DMS79 treated with DMSO at 0.1 percent for 48 hours (cell line): ENCODE data around the gene ACTR1A.
"Not testable (repeated sequence)": the region's sequence is repeated elsewhere in the genome, so short reads cannot be mapped to it uniquely, and the experiment has no call there.

ENCODE experiments used
- DNase-seq: peaks from one replicate; lab custom pipeline; 2025; lab: John Stamatoyannopoulos, UW

Gene ACTR1A

DNA sequence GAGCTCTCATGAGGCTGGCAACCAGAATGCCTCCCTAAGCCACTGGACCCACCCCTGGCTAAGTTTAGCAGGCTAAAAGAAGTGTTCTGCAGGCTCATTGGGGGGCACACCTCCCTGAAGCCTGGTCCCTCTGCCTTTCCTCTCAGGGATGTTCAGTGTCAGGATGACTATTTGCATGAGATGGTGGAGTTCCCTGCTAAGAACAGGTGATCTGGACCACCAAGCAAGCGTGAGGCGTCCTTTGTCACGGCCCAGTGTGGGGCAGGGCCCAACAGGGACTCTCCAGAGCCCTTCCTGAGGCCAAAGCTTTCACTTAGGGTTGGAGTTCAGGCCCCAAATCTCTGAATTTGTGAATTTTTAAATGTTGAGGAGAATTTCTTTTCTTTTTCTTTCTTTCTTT is 13.2 kb upstream of the ACTR1A start:
- no peak for DNase-seq

DNA sequence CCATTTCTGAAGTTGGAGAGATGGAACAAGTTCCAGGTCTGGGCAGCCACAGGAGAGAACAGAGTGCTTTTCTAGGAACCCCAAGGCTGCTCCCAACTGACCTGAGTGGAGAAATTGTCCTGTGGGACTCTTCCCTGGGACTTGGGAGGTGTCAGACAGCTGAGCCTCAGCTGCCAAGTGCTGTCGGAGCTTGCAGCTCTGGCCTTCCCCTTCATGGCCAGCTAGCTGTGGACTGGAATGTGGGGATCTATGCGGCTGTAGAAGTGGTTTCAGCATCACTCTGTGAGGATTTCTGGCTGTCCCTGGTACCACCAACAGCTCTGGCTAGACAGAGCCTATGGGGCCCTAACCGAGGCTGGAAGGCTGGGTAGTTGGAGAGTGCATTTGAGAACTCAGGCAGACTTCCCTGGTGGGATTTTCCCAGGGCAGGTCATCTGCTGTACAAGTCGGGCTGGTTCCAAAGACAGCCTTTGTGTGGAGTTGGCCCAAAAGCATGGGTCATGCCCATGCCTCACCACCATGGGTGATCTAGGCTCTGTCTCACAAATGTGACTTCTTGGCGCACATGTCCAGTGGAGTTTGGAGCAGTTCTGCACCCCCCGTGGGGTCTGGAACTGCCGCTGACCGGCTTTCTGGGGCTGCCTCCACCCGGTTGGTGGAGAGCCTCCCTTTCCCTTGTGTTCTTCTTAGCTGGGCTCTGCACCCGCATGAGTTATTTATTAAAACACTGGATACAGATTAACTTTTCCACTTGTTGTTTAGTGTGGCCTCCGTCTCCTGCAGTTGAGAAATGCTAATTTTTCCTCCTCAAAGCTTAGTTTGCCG is 12.2 kb upstream of the ACTR1A start:
- no peak for DNase-seq

DNA sequence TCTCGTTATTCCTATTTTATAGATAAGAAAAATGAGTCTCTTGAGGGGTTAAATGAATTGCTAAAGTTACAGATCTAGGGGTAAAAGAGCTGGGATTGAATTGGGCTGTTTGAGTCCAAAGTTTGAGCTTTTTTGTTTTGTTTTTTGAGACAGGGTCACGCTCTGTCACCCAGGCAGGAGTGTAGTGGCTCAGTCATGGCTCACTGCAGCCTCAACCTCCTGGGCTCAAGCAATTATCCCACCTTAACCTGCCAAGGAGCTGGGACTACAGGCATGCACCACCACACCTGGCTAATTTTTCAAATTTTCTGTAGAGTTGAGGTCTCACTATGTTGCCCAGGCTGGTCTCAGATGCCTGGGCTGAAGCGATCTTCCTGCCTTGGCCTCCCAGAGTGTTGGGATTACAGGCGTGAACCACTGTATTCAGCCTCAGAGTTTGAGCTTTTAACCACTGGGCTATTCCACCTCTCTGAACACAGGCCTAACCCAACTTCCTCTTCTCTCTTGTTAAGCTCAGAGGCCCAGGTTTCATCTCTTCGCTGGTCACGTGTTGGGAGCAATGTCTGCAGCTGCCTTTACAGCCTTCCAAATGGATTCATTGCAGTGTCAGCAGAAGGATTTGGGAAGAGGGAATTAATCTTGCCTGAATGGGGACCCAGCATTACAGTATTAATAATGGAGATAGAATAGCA is 9.2 kb upstream of the ACTR1A start:
- no peak for DNase-seq

DNA sequence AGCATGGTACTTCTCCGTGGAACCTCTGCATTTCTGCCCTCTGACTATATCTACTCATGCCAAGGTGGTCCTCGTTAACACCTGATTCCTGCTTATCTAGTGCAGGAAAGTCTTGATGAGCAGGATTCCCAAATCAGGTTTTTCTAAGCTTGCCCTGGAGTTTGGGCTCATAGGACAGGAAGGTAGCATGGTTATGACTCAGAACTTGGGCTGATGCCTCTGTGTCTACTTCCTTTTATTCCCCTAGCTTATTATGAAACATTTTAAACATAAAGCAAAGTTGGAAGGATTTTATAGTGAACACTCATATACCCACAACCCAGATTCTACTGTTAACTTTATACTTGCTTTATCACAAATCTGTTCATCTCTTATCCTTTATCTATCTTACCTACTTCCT is 6.9 kb upstream of the ACTR1A start:
- no peak for DNase-seq

DNA sequence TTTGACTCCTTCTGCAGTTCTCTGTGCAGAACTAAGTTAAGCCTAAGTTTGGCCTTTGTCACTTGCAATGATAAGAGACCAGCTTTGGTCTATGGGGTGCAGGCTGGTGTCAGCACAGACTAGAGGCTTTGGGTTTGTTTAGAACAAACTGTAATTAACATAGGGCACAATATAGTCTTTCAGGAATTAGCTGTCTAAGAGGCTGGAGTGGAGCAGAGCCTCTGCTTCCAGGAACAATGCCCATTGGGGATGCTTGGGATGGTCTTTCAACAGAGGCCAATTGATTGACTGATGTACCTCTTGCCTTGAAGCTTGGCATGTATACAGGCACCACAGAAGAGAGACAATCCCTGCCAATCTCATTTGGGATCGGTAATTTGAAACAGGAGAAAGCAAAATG is 6.0 kb upstream of the ACTR1A start:
- no peak for DNase-seq

DNA sequence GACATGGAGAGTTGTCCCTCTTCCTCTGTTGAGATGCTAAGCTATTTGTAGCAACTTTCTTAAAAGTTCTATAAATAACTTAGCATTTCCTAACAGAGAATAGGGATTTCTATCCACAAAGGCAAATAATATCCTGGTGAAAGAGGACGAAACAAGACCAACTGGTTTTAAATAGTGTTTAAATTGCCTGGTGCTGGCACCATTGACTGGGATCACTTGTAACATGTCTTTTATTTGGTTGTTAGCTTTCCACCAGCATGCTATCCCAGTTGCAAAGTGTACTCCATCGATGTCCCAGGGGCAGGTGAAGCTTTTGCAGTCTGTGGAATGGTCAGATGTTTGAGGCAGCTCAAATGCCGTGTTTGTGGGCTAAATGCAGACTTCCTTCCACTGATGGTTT is 5.0 kb upstream of the ACTR1A start:
- no peak for DNase-seq

DNA sequence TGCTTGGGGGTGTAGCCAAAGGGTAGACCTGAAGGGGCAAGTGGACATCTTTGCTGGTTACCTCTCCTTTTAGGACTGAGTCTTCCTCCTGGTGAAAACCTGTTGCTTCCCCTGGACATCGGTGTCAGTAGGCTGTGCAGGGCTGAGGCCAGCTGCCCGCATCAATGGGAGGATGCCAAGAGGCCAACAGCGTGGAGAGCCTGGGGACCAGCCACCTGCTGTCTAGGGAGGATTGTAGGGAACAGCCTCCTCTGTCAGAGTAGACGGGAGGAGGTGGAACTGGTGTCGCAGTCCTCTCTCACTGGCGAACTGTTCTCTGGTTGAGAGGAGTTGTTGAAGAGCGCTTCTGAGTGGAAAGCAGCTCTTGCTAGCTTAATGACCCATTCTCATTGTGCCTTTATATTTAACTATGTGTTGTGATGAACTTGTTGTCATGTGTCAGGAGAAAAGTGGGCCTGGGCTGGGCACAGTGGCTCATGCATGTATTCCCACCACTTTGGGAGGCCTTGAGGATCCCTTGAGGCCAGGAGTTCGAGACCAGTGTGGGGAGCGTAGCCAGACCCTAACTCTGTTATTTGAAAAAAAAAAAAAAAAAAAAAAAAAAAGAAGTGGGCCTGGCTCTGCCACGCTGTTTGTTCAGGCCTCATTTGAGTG is 3.1 kb upstream of the ACTR1A start:
- peak; percentile 50 for DNase-seq

DNA sequence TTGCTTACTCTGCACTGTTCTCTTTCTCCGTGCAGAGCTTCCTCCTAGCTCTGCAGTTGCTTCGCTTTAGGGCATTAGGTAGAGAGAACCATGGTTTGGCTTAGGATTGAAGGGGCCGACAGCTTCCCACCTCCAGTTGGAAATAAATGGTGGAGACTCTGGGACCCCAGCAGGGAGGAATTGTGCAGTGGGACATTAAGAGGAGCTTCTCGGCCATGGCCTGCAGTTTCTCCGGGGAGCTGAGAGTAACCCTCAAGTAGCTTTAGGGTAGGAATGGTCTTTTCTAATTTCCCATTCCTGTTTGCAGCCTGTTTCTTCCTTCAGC is 2.4 kb upstream of the ACTR1A start:
- no peak for DNase-seq

DNA sequence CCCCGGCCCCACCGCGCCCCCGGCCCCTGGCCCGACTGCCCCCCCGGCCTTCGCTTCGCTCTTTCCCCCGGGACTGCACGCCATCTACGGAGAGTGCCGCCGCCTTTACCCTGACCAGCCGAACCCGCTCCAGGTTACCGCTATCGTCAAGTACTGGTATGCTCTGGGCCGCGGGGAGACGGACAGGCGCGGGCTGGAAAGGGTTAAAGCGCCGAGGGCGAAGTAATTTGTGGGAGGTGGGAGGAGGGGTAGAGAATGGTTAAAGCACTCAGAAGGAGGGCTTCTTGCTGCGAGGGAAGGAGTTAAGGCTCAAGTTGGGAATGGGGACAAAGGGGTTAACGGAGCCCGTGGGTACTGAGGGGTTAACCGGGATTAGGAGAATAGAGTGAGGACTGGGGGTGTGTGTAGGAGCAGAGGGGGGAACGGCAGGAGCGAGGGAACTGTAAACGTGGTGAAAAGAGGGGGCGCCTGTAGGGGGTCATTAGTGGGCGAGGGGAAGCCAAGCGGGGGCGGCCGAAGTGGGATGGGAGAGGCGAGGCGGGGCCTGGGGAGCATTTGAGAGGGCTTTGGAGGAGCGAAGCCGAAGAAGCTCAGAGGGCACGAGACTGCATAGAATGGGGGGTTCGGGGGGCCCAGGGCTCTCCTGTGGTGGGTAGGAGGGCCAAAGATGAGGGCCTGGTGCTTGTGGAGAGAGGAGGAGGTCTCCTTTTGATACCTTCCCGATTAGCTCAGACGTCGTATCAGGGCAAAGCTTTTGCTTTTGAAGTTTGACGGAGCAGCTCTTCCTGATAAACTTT is 1.9 kb upstream of the ACTR1A start:
- peak; percentile 8 for DNase-seq

DNA sequence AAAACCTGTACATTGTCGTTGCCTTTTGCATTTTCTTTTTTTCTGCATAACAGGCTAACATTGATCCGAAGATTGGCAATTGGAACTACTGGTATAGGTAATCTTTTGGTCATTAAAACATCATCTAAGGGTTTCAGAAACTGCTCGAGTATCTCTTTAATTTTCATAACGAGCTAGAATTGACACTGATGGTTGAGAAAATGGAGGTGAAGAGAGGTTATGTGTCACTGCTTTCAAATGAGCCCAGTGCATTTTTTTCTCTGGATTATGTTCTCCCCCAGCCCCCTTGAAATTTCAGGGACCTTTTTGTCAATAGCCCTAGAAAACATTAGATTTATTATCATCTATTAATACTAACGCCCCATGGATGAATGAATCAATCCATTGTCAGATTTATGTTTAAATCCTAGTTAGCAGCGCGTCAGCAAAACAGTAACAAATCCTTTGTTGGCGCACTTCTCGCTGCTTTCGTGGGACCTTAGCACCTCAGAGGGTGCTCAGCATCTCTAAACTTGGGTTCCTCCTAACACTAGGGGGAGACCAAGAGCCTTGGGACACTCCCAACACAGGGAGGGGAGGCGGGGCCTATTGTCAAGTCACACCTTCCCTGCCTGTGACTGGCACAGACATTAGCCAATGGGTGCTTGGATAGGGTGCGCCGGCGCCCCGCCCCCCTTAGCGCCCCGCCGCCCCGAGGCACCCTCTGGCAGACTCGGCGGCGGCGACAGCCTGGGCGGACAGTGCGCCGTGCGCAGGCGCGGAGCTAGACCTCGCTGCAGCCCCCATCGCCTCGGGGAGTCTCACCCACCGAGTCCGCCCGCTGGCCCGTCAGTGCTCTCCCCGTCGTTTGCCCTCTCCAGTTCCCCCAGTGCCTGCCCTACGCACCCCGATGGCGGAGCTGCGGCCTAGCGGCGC is 1.0 kb upstream of the ACTR1A start, which contains the start of gene SUFU:
SUFU (plus strand) TSS at position 709 of the 915 bp plus-strand sequence; CDS start at position 890, 181 bp downstream.
- peak; percentile 86 for DNase-seq

DNA sequence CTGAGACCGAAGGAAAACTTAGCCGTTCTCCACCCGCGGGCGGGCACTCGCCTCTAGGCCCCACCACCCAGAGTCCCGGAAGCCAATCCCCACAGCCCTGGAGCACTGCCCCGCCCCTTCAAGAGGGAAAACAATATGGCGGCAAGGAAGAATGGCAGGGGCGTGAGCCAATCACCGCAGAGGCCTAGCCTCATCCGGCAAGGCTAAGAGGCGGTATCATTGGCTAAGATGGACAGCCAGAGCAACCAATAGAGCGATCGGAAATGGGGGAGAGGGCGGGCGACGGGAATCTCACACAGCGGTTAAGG is 529 bp downstream of the ACTR1A start:
- DNase-seq, result peak; percentile 90

DNA sequence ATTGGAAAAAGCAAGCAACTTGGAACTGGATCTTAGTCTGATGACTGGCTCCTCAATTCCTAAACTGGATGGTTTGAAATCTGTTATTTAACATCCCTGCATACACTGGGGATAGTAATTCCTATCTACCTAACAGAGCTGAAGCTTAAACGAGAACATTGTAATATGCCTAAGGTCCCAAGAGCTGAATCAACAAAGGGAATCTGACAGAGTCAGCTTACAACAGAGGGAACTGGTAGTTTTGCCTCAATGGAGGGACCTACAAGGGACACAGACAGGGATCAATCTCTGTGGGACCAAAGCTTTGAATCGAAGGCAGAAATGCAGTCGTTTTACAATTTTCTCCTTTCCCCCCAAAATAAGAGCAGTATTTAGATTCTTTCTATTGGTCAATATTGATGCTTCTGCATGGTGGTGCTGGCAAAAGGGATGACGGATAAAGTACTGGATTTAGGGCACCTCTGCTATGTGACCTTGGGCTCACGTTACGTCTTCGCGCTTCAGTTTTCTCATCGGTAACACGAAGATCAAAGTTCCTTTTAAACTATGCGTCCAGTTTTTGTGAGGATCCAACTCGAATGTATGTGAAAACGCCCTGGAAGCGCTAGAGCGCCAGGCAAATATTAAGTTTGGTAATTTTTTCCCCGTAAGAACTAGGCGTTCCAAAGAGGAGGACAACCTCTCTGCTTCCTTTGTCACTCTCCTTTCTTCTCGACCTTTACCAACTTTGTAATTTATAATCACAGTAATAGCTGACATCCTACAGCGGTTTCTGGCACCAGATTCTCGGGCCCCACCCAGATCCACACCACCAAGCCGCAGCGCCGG is 1.1 kb downstream of the ACTR1A start:
- no peak for DNase-seq

DNA sequence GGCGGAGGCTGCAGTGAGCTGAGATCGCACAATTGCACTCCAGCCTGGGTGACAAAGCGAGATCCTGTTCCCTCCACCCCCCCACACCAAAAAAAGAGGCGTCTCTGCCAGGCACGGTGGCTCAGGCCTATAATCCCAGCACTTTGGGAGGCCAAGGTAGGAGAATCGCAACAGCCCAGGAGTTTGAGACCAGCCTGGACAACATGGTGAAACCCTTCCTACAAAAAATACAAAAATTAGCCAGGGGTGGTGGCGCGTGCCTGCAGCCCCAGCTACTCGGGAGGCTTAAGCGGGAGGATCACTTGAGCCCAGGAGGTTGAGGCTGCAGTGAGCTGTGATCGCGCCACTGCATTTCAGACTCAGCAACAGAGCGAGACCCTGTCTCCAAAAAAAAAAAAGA is 1.8 kb downstream of the ACTR1A start:
- not testable (repeated sequence) for DNase-seq

DNA sequence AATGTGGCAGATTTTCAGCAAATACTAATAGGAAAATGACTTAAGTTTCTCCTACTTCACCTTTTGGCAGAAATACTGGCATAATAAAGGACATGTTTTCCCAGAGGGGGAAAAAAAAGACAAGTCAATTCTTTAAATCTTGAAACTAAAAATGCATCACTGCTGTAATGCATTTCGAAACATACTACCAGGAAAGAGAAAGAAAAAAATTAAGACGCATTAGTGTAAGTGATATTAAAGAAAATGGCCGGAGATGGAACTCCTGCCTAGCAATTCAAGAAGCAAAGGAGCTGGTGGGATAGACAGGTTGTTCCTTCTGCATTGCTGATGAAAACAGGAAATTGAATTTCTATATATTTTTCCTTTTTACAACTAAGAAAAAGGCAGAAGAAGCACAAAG is 3.2 kb downstream of the ACTR1A start:
- DNase-seq, result no peak

DNA sequence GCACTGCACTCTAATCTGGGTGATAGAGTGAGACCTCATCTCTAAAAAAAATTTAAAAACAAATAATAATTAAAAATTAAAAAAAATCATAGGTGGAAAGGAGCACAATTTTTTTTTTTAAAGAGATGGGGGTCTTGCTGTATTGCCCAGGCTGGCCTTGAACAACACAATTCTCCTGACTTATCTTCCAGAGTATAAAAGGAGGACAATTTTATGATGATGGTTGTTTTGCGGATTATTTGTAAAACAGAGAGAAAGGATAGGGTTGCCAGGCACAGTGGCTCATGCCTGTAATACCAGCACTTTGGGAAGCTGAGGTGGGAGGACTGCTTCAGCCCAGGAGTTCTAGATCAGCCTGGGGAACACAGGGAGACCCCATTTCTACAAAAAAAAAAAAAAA is 5.0 kb downstream of the ACTR1A start:
- no peak for DNase-seq

DNA sequence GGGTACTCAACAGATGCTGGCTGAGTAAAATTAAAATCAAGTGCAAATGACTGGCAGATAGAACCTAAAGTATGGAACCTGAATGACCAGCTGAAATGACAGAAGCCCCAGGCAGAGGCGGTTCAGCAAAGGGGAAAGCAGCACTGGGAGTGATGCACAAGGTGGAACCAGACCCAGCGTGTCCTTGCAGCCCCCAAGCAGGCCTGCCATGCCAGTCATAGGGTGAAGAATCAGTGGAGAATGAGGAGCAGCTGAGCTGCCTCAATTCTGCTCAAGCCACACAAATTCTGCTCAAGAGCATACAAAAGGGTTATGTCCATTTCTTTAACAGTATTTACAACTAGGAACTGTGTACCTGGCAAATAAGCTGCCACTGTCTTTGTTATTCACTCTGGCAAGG is 8.7 kb downstream of the ACTR1A start:
- no peak for DNase-seq

DNA sequence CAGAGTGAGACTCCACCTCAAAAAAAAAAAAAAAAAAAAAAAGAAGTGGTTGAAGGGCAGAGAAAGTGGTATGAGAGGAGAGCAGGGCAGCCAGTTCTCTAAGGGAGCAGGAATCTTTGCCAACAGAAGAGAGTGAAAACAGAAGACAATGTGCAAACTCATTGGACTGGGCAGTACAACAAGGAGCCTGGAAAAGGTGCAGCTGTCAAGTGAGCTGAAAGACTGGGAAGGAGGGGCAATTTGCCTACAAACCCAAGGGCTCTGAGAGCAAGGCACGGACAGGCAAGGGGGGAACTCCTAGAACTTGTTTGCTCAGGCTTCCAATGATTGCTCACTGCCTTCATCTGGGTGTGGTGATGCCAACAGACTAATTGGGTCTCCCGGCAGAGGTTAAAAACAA is 9.5 kb downstream of the ACTR1A start:
- DNase-seq, result peak; percentile 7

DNA sequence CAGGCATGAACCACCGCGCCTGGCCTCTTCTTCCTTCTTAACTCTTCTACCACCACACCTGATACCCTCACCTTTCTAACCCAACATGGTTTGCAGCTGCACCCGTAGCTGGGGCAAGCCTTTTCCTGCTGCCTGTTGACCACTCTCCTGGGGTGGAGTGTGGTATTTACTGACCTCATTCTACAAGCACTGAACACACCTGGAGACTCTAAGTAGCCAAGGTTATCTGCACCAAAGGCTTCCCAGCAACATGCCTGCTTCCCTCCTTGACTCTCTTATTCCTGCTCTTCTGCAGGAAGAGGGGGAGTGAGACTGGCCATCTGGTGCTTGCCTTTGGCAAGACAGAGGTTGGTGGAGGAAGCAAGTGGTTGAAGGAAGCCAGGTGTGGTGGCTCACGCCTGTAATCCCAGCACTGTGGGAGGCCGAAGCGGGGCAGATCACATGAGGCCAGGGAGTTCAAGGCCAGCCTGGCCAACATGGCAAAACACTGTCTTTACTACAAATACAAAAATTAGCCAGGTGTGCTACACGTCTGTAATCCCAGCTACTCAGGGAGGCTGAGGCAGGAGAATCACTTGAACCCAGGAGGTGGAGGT is 10.1 kb downstream of the ACTR1A start:
- no peak for DNase-seq

DNA sequence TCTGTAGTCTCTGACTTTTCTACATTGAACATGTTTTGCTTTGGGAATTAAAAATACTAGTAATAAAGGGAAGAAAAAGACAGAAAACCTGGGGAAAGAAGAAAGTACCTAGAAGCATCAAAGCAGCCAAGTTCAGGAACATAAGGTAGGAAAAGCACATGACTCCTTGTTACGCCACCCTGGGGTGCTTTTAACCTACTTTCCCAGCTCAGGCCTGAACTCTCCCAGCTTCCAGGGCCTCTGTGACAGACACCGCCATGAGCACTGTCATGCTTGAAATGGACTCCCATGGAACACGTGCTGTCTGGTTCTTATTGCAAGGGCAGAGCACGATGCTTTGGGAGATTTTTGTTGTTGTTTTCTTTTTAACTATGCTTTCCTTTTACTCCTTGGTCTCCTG is 11.4 kb downstream of the ACTR1A start:
- DNase-seq, result no peak
